Central memory CD8-positive, alpha-beta T cell (primary cell): Measurements from ENCODE around the gene RIMBP2.

ENCODE experiments used
- ATAC-seq: fragments of 150-1000 bp; cut with Tn5 transposase; replicated peaks from 2 replicates; pipeline ENCODE4 v1.10.0; 2022; ENCODE audit warnings: mild to moderate bottlenecking, moderate FRiP score, moderate number of reproducible peaks; ENCODE audit not compliant: poor library complexity, severe bottlenecking; ENCODE audit errors: extremely low read depth
- DNase-seq, 2 donors: peaks; one replicate each; pipeline ENCODE4 v3.0.0; 2021; ENCODE audit warnings: low spot score in 2 of 2
- H3K27ac Mint-ChIP-seq: one replicate; pipeline ENCODE4 v1.8.0; 2022; ENCODE audit warnings: low read depth, mild to moderate bottlenecking, moderate library complexity, mixed read lengths
- H3K27me3 Mint-ChIP-seq: one replicate; pipeline ENCODE4 v1.8.0; 2022; ENCODE audit warnings: mixed read lengths
- H3K36me3 Mint-ChIP-seq: one replicate; pipeline ENCODE4 v1.8.0; 2022; ENCODE audit warnings: mild to moderate bottlenecking, moderate library complexity, mixed read lengths; ENCODE audit not compliant: insufficient read depth
- H3K4me1 Mint-ChIP-seq: one replicate; pipeline ENCODE4 v1.8.0; 2022; ENCODE audit warnings: mixed read lengths
- H3K4me3 Mint-ChIP-seq: one replicate; pipeline ENCODE4 v1.8.0; 2022; ENCODE audit warnings: mild to moderate bottlenecking, moderate library complexity, mixed read lengths
- H3K9me3 Mint-ChIP-seq: one replicate; pipeline ENCODE4 v1.8.0; 2022; ENCODE audit warnings: mixed read lengths

The RIMBP2 gene

DNA sequence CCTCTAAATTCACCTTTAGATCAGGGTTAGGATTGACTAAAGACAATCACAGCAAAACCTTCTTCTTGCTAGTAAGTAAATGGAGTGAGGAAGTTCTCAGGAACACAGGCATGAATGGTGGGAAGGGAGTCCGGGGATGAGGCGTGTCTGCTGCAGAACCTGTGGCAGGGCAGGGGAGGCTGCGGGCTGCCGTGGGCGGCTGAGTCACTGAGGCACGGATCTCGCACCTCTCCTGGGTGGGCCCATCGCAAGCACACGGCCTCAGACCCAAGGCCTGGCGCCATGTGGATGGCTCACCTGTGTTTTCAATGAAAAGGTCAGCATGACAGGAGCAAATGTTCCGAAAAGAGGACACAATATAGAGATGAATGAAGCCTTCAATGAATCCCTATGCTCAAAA, 293.0 kb downstream of the RIMBP2 start:
- no peaks in the 10 kb centered on the region for H3K27me3 Mint-ChIP-seq
- H3K4me3 Mint-ChIP-seq = no peak overlapping the region
- H3K4me1 Mint-ChIP-seq = no peaks in the 10 kb centered on the region
- no peak for DNase-seq
- no peak for ATAC-seq
- H3K27ac Mint-ChIP-seq = no peak overlapping the region
- H3K36me3 Mint-ChIP-seq = peaks cover 1% of the 10 kb centered on the region
- no peaks in the 10 kb centered on the region for H3K9me3 Mint-ChIP-seq

DNA sequence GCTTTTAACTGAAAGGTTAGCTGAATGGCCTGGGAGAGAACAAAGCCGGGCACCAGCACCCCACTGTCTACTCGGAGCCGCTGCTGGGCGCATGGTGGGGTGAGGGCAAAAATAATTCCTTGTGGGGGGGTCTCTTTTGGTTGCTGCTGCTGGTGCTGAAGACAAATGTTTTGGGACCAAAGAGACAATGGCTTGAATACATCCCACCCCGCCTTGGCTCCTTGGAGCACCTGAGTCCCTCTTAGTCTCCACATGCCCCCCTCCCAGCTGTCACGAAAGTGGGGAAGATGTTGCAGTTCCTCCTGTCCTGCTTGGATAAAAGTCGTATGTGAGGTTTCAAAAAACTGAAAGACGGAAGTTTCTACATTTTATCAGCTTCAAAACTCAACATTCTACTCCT, 293.4 kb downstream of the RIMBP2 start:
- H3K27me3 Mint-ChIP-seq = no peaks in the 10 kb centered on the region
- H3K36me3 Mint-ChIP-seq = peaks cover 1% of the 10 kb centered on the region
- H3K27ac Mint-ChIP-seq = no peak overlapping the region
- DNase-seq (no peak), ATAC-seq (no peak)
- no peaks in the 10 kb centered on the region for H3K4me1 Mint-ChIP-seq
- no peak overlapping the region for H3K4me3 Mint-ChIP-seq
- no peaks in the 10 kb centered on the region for H3K9me3 Mint-ChIP-seq

DNA sequence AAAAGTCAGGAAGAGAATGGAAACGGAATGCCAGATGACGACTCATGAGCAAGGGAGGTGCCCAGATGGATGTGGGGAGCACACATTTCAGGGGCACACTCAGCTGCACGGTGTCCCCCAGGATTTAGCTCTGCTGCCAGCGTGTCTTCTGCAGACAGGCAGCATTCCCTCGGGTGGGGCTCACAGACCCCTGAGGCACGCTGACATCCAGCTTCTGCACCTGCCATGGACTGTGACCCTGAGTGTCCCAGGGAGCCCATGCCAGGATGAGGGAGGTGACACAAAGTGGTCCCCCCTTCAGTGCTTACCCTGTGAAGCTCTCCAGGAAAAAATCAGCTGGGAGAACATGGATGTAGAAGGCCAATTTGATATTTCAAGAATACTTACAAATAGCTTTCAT, 294.2 kb downstream of the RIMBP2 start:
- Mint-ChIP-seq H3K27ac (no peak overlapping the region), H3K4me3 (no peak overlapping the region), H3K27me3 (no peaks in the 10 kb centered on the region), H3K9me3 (no peaks in the 10 kb centered on the region), H3K36me3 (peaks cover 1% of the 10 kb centered on the region), H3K4me1 (no peaks in the 10 kb centered on the region)
- ATAC-seq (no peak), DNase-seq (no peak)

DNA sequence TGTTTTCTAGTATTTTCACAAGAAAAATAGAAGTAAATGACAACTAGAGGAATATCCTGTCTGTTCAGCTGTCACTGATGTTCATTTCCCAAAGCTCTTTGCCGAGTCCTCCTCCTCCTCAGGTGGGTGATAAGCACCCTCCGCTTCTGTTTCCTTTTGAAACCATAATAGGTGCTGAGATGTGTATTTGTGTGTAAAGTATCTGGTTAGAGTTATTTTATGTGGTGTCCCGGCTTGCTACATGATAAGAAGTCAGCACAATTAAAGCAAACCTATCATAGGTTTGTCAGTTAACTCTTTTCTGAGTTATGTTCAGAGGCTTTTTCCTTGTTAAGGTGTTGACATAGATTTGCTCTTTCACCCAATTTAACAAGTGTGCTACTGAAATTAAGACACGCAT, 296.0 kb downstream of the RIMBP2 start:
- peaks cover 3% of the 10 kb centered on the region for H3K36me3 Mint-ChIP-seq
- H3K4me3 Mint-ChIP-seq = no peak overlapping the region
- H3K9me3 Mint-ChIP-seq = no peaks in the 10 kb centered on the region

DNA sequence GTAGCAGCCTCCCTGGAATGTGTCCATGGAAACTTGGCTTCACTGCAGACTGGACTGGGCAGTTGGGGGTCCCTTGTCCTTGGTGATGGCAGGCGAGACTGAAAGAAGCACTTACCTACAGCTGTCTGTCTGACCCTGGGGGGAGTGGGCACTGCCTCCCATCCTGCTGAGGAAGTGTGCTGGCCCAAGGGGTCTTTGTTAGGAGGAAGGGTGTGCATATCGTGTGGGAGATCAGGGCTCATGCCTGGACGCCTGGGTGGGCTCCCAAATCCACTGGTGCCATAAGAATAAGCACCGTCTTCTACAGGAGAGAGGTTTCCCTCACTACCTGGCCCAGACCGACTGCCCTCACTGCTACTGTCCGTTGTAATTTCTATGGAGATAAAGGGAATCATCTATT, 297.0 kb downstream of the RIMBP2 start:
- Mint-ChIP-seq H3K27ac (no peak overlapping the region), H3K4me3 (no peak overlapping the region), H3K36me3 (peaks cover 3% of the 10 kb centered on the region), H3K9me3 (no peaks in the 10 kb centered on the region), H3K4me1 (no peaks in the 10 kb centered on the region), H3K27me3 (peaks cover 13% of the 10 kb centered on the region)
- DNase-seq = no peak
- no peak for ATAC-seq

More for the DNA sequence above, 296.0 kb downstream of the RIMBP2 start:
- no peaks in the 10 kb centered on the region for H3K4me1 Mint-ChIP-seq
- no peak for DNase-seq
- no peak overlapping the region for H3K27ac Mint-ChIP-seq
- H3K27me3 Mint-ChIP-seq = peaks cover 3% of the 10 kb centered on the region
- ATAC-seq = no peak

DNA sequence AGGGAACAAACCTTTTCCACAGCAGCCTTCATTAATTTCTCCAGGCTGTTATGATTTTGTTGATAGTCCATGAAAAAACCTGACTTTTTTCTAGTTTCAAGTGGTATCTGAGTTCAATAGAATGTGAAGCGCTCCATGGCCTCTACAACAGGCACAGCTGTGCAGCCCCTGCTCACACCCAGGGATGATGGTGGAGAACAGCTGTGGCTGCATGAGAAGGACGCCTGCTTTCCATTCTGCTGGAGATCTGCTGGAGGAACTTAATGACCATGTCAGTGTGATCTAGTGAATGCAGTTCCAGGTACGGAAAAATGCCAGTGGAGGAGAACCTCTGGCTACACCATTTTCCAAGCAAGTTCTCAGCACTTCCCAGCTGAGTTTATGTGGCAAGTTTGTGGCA, 297.8 kb downstream of the RIMBP2 start:
- no peak for ATAC-seq
- no peaks in the 10 kb centered on the region for H3K4me1 Mint-ChIP-seq
- DNase-seq = no peak
- H3K27me3 Mint-ChIP-seq = peaks cover 18% of the 10 kb centered on the region
- H3K36me3 Mint-ChIP-seq = peaks cover 3% of the 10 kb centered on the region
- no peak overlapping the region for H3K4me3 Mint-ChIP-seq
- H3K9me3 Mint-ChIP-seq = no peaks in the 10 kb centered on the region
- H3K27ac Mint-ChIP-seq = no peak overlapping the region

DNA sequence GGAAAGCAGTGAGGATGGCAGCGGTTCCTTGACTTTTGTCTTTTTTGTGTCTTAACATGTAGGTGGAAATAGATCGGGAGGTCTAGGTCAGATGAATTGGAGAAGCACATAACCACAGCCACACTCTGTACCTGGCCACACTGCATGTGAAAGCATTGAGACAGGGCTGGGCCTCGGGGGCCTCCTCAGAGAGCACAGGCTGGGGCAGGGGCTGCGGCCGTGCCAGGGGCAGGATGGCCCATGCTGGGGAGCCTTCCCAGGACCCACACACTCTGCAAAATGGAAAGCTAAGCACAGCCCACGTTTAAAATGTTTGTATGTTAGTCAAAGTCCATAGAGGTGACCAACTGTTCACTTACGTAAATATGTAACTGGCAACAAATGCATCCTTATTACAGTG, 301.7 kb downstream of the RIMBP2 start:
- no peak for ATAC-seq
- DNase-seq = no peak
- Mint-ChIP-seq H3K4me3 (no peak overlapping the region), H3K9me3 (no peaks in the 10 kb centered on the region), H3K27ac (no peak overlapping the region), H3K27me3 (peaks cover 31% of the 10 kb centered on the region), H3K36me3 (peaks cover 2% of the 10 kb centered on the region), H3K4me1 (no peaks in the 10 kb centered on the region)

DNA sequence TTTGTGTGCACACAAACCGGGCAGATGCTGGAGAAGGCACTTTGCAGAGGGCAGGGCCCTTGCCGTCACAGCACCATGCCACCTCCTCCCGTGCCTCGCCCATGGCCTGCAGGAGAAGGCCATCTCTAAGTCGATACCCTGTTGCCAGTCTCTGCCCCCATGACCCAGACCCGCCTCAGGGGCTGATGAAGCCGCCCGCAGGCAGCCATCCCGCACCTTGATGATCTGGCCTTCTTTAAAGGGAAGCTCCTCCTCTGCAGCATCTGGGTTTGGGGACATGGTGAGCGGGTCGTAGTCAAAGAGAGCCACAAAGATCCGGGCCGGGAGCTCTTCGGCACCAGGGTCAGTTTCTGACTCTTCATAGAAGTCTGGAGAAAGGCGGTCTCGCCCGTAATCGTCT, 302.2 kb downstream of the RIMBP2 start:
- H3K27ac Mint-ChIP-seq = no peak overlapping the region
- no peak overlapping the region for H3K4me3 Mint-ChIP-seq
- no peaks in the 10 kb centered on the region for H3K4me1 Mint-ChIP-seq

DNA sequence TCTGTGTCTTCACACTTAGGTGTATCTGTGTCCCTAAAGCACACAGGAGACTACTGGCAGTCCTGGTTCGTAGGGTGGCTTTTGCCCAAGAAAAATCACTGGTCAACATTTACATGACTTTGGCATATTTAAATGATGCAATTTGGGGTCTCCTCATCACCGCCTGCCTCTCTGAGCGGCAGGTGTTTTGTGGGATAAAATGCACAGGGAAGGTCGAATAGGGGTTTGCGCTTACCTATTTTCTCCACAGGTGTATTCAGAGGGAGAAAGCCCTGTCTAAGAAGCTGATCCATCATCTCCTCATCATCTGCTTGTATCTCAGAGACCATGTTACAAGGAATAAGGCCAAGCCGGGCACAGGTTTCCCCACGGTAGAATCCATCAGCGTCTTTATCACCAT, 303.7 kb downstream of the RIMBP2 start:
- peaks cover 31% of the 10 kb centered on the region for H3K27me3 Mint-ChIP-seq

More for the DNA sequence above, 302.2 kb downstream of the RIMBP2 start:
- Mint-ChIP-seq H3K36me3 (peaks cover 2% of the 10 kb centered on the region), H3K27me3 (peaks cover 31% of the 10 kb centered on the region), H3K9me3 (no peaks in the 10 kb centered on the region)
- DNase-seq = no peak
- ATAC-seq = no peak

DNA sequence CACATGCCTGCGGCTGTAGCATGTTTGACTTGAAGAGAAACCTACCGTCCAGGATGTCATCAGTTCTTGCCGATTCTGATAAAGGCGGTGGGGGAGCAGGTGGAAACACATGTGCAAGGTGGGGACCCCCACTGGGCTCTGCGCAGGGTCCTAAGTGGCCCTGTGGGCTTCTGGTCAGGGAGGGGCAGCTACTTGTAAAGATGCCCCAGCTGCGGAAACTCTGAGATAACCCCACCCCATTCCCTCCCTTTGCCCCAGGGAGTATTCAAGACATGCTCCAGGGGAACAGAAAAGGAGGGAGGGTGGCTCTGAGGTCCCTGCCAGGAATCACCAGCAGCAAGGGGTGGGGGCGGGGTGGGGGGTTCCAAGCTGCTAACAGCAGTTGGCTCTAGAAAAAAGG, 310.8 kb downstream of the RIMBP2 start:
- no peak for ATAC-seq
- Mint-ChIP-seq H3K4me1 (no peaks in the 10 kb centered on the region), H3K36me3 (no peaks in the 10 kb centered on the region), H3K9me3 (no peaks in the 10 kb centered on the region), H3K27me3 (no peaks in the 10 kb centered on the region), H3K27ac (no peak overlapping the region), H3K4me3 (no peak overlapping the region)
- DNase-seq = no peak

More for the DNA sequence above, 303.7 kb downstream of the RIMBP2 start:
- no peaks in the 10 kb centered on the region for H3K4me1 Mint-ChIP-seq
- no peak overlapping the region for H3K27ac Mint-ChIP-seq
- no peaks in the 10 kb centered on the region for H3K9me3 Mint-ChIP-seq
- H3K4me3 Mint-ChIP-seq = no peak overlapping the region
- no peak for ATAC-seq
- peaks cover 2% of the 10 kb centered on the region for H3K36me3 Mint-ChIP-seq
- DNase-seq = no peak

DNA sequence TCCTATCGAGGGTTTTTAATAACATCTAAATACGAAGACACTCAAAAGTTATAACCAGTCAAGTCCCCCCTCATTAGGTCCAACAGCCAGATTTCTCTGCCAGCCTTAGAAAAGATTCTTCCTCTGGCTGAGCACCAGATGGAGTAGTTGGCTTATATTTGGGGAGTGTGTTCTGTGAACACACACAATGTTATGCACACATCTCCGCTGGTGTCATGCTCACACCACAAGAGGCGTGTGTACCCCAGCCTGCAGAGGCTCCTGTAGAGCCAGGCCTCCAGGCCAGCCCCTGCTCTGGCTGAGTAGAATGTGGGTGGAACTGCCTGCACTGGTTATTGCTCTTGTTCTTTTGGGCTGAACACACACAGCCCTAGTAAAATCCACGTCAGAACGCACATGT, 314.4 kb downstream of the RIMBP2 start:
- Mint-ChIP-seq H3K4me1 (no peaks in the 10 kb centered on the region), H3K9me3 (no peaks in the 10 kb centered on the region), H3K27ac (no peak overlapping the region), H3K36me3 (no peaks in the 10 kb centered on the region), H3K4me3 (no peak overlapping the region), H3K27me3 (peaks cover 11% of the 10 kb centered on the region)
- no peak for ATAC-seq
- DNase-seq = no peak

DNA sequence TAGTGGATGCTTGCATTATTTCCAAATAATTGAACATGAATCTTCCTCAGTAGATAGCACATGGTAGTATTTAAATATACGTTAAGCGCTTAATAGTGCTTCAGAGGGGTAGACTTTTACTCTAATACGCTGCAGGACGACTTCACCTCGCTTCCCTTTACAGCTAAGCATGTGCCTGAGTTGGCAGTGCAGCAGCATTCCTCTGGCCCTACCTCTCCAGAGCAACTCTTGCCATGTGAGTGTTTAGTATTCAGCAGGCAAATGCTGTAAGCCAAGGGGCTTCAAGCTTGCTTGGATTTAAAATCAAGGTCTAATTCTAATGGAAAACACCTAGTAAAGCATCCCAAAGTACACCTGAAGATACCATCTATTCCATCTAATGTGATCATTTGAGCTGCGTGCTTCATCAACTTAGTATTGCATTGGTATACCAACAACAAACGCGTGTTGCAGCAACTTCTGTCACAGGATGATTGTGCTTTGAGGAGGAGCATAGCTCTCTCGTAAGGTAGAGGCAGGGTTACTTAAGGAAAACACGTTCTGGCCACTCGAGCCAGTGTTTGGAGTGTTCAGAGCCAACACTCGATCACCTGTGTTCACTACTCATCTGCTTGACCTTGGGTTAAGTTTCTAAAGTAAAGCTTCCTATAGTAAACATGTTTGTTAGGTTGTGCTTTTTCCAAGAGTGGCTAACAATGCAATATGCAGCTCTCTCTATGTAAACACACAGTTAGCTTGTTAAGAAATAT, 317.8 kb downstream of the RIMBP2 start:
- Mint-ChIP-seq H3K36me3 (no peaks in the 10 kb centered on the region), H3K27ac (no peak overlapping the region), H3K4me3 (no peak overlapping the region), H3K4me1 (no peaks in the 10 kb centered on the region), H3K27me3 (peaks cover 27% of the 10 kb centered on the region), H3K9me3 (no peaks in the 10 kb centered on the region)
- DNase-seq (no peak), ATAC-seq (no peak)

DNA sequence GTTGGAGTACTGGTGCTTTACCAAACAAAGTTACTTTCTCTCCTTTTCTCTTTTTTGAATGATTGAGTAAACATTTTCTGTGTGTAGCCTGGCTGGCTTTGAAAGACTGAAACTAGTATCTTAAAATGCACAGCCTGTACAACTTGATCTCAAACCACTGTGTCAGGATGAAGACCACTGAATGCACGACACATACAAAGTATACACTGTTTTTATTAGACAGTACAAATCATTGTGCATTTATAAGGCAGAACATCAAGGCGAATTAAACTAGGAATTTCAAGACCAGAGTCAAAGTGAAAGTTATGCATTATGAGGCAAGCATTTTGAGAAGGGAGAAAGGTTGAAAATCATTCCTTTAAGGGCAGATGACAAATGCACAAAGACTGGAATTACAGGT, 319.4 kb downstream of the RIMBP2 start:
- ATAC-seq (no peak), DNase-seq (no peak)
- Mint-ChIP-seq H3K9me3 (no peaks in the 10 kb centered on the region), H3K36me3 (no peaks in the 10 kb centered on the region), H3K4me3 (no peak overlapping the region), H3K27ac (no peak overlapping the region), H3K4me1 (no peaks in the 10 kb centered on the region), H3K27me3 (peaks cover 27% of the 10 kb centered on the region)
